Osteoblast (primary cell): ENCODE measurements around the gene SLC4A8. TPM values are rescaled to one million over a fixed set of nuclear protein-coding genes. Genes with fewer than 3 reads are reported as not detected.

Experiments
- DNase-seq: peaks from one replicate; pipeline ENCODE4 v3.0.0; 2011; ENCODE audit warnings: low spot score, mixed read lengths; ENCODE audit not compliant: insufficient read length; ENCODE audit errors: missing footprints
- H2AFZ ChIP-seq: 2 replicates; pipeline ENCODE4 v1.6.0; 2011; ENCODE audit warnings: mild to moderate bottlenecking, low read length
- H3K27ac ChIP-seq: 2 replicates; pipeline ENCODE4 v1.5.1; 2011; ENCODE audit warnings: mild to moderate bottlenecking, low read depth, low read length, moderate library complexity
- H3K27me3 ChIP-seq: 2 replicates; pipeline ENCODE4 v1.6.0; 2012; ENCODE audit warnings: mild to moderate bottlenecking, control low read depth, inconsistent platforms, low read length, moderate library complexity; ENCODE audit not compliant: insufficient read depth
- H3K36me3 ChIP-seq: 2 replicates; pipeline ENCODE4 v1.5.1; 2011; ENCODE audit warnings: mild to moderate bottlenecking, low read length, control low read depth, moderate library complexity; ENCODE audit not compliant: insufficient read depth
- H3K4me1 ChIP-seq: 2 replicates; pipeline ENCODE4 v1.5.1; 2011; ENCODE audit warnings: mild to moderate bottlenecking, low read length, control low read depth, moderate library complexity; ENCODE audit not compliant: insufficient read depth
- H3K4me2 ChIP-seq: 2 replicates; pipeline ENCODE4 v1.6.0; 2011; ENCODE audit warnings: mild to moderate bottlenecking, low read length; ENCODE audit not compliant: insufficient read depth
- H3K4me3 ChIP-seq: fragments of 200-600 bp; sonication (generic); 3 replicates; pipeline ENCODE4 v1.5.1; 2012; ENCODE audit warnings: mild to moderate bottlenecking, low read length, inconsistent platforms; ENCODE audit not compliant: insufficient read depth
- H3K79me2 ChIP-seq: 2 replicates; pipeline ENCODE4 v1.6.0; 2012; ENCODE audit warnings: mild to moderate bottlenecking, low read length, control low read depth, inconsistent platforms; ENCODE audit not compliant: insufficient read depth
- H3K9me3 ChIP-seq: 2 replicates; pipeline ENCODE4 v1.5.1; 2011; ENCODE audit warnings: low read depth, low read length, control low read depth
- H4K20me1 ChIP-seq: 2 replicates; pipeline ENCODE4 v1.6.0; 2012; ENCODE audit warnings: mild to moderate bottlenecking, low read length, control low read depth; ENCODE audit not compliant: insufficient read depth
- total RNA-seq: library from RNA; depleted of rRNA; stranded (reverse); fragments of >200 nt; gene quantifications from 2 replicates; pipeline ENCODE4 v1.2.3, GENCODE V29; 2012
- TF ChIP-seq, protein P1 (sequence below): IDR thresholded peaks from 2 replicates; pipeline ENCODE4 v1.5.1; 2011; ENCODE audit warnings: mild to moderate bottlenecking, low read depth, low read length, moderate library complexity; ENCODE audit errors: extremely low read depth

Gene SLC4A8
- total RNA-seq, 1 donor: 2.9 TPM

DNA sequence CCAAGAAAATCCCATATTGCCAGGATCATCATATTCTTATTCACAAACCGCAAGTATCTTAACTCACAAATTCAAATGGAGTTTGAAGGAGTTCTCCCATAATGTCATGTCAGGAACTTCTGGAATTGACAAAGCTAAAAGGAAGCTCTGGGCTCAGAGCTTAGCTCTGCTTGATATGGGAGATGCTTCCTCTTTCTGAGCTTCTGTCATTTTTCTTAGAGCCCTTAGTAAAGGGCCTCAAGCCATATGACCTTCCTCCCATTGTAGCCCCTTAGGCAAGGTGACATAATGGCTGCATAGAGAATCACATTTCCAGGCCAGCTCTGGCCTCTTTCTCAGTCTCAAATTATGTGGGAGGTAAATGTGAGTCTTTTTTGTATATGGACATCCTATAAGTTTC is 40.9 kb downstream of the SLC4A8 start:
- H3K4me3 ChIP-seq: no peak overlapping the region
- no peak for DNase-seq
- no peaks in the 10 kb centered on the region for H3K79me2 ChIP-seq
- no peak overlapping the region for H3K4me2 ChIP-seq
- H4K20me1 ChIP-seq: no peaks in the 10 kb centered on the region
- no peaks in the 10 kb centered on the region for H3K9me3 ChIP-seq
- TF ChIP-seq, protein P1, sequence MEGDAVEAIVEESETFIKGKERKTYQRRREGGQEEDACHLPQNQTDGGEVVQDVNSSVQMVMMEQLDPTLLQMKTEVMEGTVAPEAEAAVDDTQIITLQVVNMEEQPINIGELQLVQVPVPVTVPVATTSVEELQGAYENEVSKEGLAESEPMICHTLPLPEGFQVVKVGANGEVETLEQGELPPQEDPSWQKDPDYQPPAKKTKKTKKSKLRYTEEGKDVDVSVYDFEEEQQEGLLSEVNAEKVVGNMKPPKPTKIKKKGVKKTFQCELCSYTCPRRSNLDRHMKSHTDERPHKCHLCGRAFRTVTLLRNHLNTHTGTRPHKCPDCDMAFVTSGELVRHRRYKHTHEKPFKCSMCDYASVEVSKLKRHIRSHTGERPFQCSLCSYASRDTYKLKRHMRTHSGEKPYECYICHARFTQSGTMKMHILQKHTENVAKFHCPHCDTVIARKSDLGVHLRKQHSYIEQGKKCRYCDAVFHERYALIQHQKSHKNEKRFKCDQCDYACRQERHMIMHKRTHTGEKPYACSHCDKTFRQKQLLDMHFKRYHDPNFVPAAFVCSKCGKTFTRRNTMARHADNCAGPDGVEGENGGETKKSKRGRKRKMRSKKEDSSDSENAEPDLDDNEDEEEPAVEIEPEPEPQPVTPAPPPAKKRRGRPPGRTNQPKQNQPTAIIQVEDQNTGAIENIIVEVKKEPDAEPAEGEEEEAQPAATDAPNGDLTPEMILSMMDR: no peak
- no peak overlapping the region for H3K27ac ChIP-seq
- no peak overlapping the region for H2AFZ ChIP-seq
- H3K27me3 ChIP-seq: no peaks in the 10 kb centered on the region
- no peaks in the 10 kb centered on the region for H3K4me1 ChIP-seq
- H3K36me3 ChIP-seq: no peaks in the 10 kb centered on the region

DNA sequence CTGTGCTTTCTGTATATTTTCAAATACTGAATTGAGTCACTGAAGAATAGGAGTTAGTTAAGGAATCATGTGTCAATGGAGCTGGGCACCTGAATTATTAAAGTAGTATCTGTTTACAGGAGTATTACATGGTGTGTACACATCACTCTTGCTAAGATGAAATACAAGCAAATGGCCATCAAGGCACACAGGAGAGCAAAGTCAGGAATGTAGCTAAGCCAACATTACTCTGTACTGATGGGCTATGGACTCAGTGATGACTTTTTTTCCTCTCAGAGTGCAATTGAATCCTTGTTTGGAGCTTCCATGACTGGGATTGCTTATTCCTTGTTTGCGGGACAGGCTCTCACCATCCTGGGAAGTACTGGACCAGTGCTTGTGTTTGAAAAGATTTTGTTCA is 45.5 kb downstream of the SLC4A8 start:
- TF ChIP-seq, protein P1: no peak
- DNase-seq: no peak

DNA sequence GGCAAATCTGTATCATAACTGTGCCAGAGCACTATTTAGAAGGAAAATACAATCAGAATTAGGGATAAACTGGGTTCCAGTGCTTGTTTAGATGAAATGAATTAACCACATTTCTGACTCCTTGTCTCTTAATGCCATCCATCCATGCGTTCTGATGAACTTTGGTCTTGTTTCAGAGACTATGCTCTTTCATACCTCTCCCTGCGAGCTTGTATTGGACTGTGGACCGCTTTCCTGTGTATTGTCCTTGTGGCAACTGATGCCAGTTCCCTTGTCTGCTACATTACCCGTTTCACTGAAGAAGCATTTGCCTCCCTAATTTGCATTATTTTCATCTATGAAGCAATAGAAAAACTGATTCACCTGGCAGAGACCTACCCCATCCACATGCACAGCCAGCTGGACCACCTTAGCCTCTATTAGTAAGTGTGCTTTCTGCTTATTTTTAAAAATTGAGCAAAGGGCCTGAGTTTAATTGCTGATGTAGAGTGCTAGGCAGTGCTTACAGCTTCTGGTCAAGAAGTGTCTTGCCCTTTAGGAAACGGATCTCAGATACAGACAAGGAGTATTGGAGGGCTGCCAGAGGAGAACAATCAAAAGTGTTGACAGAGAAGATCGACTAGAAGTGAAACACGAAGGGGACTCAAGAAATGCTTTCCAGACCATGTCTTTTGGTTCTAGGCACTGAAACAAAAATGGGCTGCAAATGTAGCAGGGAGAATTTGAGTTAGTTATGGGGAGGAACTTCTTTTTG is 46.7 kb downstream of the SLC4A8 start:
- Histone ChIP-seq H4K20me1 (no peaks in the 10 kb centered on the region), H3K4me1 (no peaks in the 10 kb centered on the region), H3K36me3 (no peaks in the 10 kb centered on the region), H3K79me2 (no peaks in the 10 kb centered on the region), H3K4me2 (no peak overlapping the region), H2AFZ (no peak overlapping the region), H3K9me3 (no peaks in the 10 kb centered on the region), H3K27ac (no peak overlapping the region), H3K4me3 (no peak overlapping the region), H3K27me3 (no peaks in the 10 kb centered on the region)
- DNase-seq: no peak
- TF ChIP-seq, protein P1: no peak

More for the DNA sequence above, 45.5 kb downstream of the SLC4A8 start:
- Histone ChIP-seq H3K4me1 (no peaks in the 10 kb centered on the region), H3K79me2 (no peaks in the 10 kb centered on the region), H3K27ac (no peak overlapping the region), H3K4me3 (no peak overlapping the region), H3K27me3 (no peaks in the 10 kb centered on the region), H2AFZ (no peak overlapping the region), H3K4me2 (no peak overlapping the region), H3K9me3 (no peaks in the 10 kb centered on the region), H3K36me3 (no peaks in the 10 kb centered on the region), H4K20me1 (no peaks in the 10 kb centered on the region)

DNA sequence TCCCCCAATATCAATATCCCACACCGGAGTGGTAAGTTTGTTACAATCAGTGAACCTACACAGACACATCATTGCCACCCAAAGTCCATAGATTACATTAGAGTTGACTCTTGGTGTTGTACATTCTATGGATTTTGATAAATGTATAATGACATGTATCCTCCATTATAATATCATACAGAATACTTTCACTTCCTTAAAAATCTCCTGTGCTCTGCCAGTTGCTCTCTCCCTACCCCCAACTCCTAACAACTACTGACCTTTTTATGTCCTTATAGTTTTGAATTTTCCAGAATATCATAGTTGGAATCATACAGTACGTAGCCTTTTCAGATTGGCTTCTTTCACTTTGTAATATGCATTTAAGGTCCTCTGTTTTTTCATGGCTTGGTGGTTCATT is 48.4 kb downstream of the SLC4A8 start:
- TF ChIP-seq, protein P1: no peak
- no peak overlapping the region for H3K4me3 ChIP-seq
- no peaks in the 10 kb centered on the region for H4K20me1 ChIP-seq
- no peaks in the 10 kb centered on the region for H3K9me3 ChIP-seq
- H3K27me3 ChIP-seq: no peaks in the 10 kb centered on the region
- H3K27ac ChIP-seq: no peak overlapping the region
- H3K36me3 ChIP-seq: no peaks in the 10 kb centered on the region
- H3K79me2 ChIP-seq: no peaks in the 10 kb centered on the region
- DNase-seq: no peak
- H3K4me2 ChIP-seq: no peak overlapping the region
- no peaks in the 10 kb centered on the region for H3K4me1 ChIP-seq
- no peak overlapping the region for H2AFZ ChIP-seq
